K562 (cell line): Measurements from ENCODE around the gene SNRPA. TPM values are rescaled to one million over a fixed set of nuclear protein-coding genes. Genes with fewer than 3 reads are reported as not detected.

Experiments
- ATAC-seq: fragments of 200-7000 bp; cut with Tn5 transposase; 3 replicates; pipeline ENCODE4 v1.9.1; 2020; ENCODE audit warnings: moderate library complexity
- BruUV-seq: library from RNA; stranded (reverse); fragments of 400-500 nt; replicated peaks from 2 replicates; lab custom pipeline; 2021; lab: Mats Ljungman, UMichigan
- CTCF ChIA-PET: fragments of 300-600 bp; formaldehyde crosslinking; extraction: SDS; loops from one replicate; lab custom pipeline; 2021; ENCODE audit warnings: low intra/inter-chr PET ratio; lab: Yijun Ruan, JAX
- POLR2A ChIA-PET: fragments of 300-600, 350-650 bp; sonication (Branson Sonifier 250); formaldehyde crosslinking; extraction: SDS; loops from one replicate; lab custom pipeline; 2021; ENCODE audit warnings: antibody characterized with exemption, inconsistent platforms; lab: Yijun Ruan, JAX
- DNase-seq, 4 experiments: peaks; one replicate each; pipeline versions ENCODE4 v3.0.0 to v3.0.0-alpha.2; 2011 to 2018; ENCODE audit warnings: low spot score in 3 of 4, mixed read lengths in 3 of 4; ENCODE audit errors: extremely low read depth in 1 of 4
- FAIRE-seq: peaks from 2 replicates; lab custom pipeline; 2011; peaks lifted over from hg19 to GRCh38; lab: Jason Lieb, UNC
- H2AFZ ChIP-seq: 2 replicates; pipeline ENCODE4 v1.6.0; 2011; ENCODE audit warnings: low read depth, low read length, control low read depth, inconsistent platforms
- H3K27ac ChIP-seq: fragments of 200-600 bp; 3 replicates; pipeline ENCODE4 v1.8.0; 2011; ENCODE audit warnings: low read depth, mild to moderate bottlenecking, control low read depth, inconsistent platforms, low read length, moderate library complexity, mixed read lengths; ENCODE audit errors: extremely low read depth
- H3K27me3 ChIP-seq, 2 experiments: fragments of 300-600 bp in 1 of 2; 2 replicates in 1 of 2; 3 replicates in 1 of 2; pipeline versions ENCODE4 v1.6.0 to v1.8.0; 2011; ENCODE audit warnings: inconsistent platforms in 2 of 2, low read length in 2 of 2, mild to moderate bottlenecking in 1 of 2, mixed read lengths in 1 of 2, moderate library complexity in 1 of 2; ENCODE audit not compliant: control insufficient read depth in 2 of 2, insufficient read depth in 2 of 2
- H3K36me3 ChIP-seq: fragments of 300-600 bp; 3 replicates; pipeline ENCODE4 v1.8.0; 2011; ENCODE audit warnings: mild to moderate bottlenecking, low read length, inconsistent platforms; ENCODE audit not compliant: control insufficient read depth, insufficient read depth
- H3K4me1 ChIP-seq, 2 experiments: fragments of 200-600 bp in 1 of 2; replicated peaks in 1 of 2; 2 replicates in 1 of 2; 3 replicates in 1 of 2; pipeline versions ENCODE4 v1.5.1 to v1.8.0; 2011; ENCODE audit warnings: inconsistent platforms in 2 of 2, low read length in 2 of 2, mild to moderate bottlenecking in 1 of 2, mixed read lengths in 1 of 2, moderate library complexity in 1 of 2; ENCODE audit not compliant: control insufficient read depth in 2 of 2, insufficient read depth in 2 of 2
- H3K4me2 ChIP-seq: 2 replicates; pipeline ENCODE4 v1.6.1; 2011; ENCODE audit warnings: low read length, control low read depth, inconsistent platforms, mixed read lengths; ENCODE audit not compliant: insufficient read depth
- H3K4me3 ChIP-seq: fragments of 200-600 bp; sonication (generic), shearing (Covaris generic); 2 replicates; pipeline ENCODE4 v1.5.1; 2016; ENCODE audit warnings: control low read depth, inconsistent platforms
- H3K79me2 ChIP-seq: fragments of 200-600 bp; 3 replicates; pipeline ENCODE4 v1.8.0; 2011; ENCODE audit warnings: low read length, inconsistent platforms; ENCODE audit not compliant: control insufficient read depth, insufficient read depth
- H3K9ac ChIP-seq, 2 experiments: 2 replicates each; pipeline versions ENCODE4 v1.6.0 to v1.6.1; 2011; ENCODE audit warnings: low read depth in 2 of 2, low read length in 2 of 2, control low read depth in 1 of 2, inconsistent platforms in 1 of 2, mild to moderate bottlenecking in 1 of 2, mixed read lengths in 1 of 2; ENCODE audit not compliant: insufficient read depth in 1 of 2
- H3K9me1 ChIP-seq: one replicate; pipeline ENCODE4 v1.6.0; 2011; ENCODE audit warnings: inconsistent platforms, mild to moderate bottlenecking, low read length, moderate library complexity; ENCODE audit not compliant: control insufficient read depth, insufficient read depth
- H3K9me3 ChIP-seq: replicated peaks from 2 replicates; pipeline ENCODE4 v1.5.1; 2011; ENCODE audit warnings: low read depth, low read length, inconsistent platforms; ENCODE audit not compliant: control insufficient read depth, insufficient read depth
- H4K20me1 ChIP-seq: replicated peaks from 2 replicates; pipeline ENCODE4 v1.6.1; 2011; ENCODE audit warnings: low read length, inconsistent platforms, mixed read lengths; ENCODE audit not compliant: control insufficient read depth, insufficient read depth
- CREB1 ChIP-seq, 2 experiments: sonication (generic) in 1 of 2; formaldehyde crosslinking in 1 of 2; IDR thresholded peaks; 2 replicates each; pipeline versions ENCODE4 v1.6.1 to v1.8.0; 2012 to 2022; ENCODE audit warnings: inconsistent platforms in 1 of 2, mild to moderate bottlenecking in 1 of 2, missing genetic modification reagents in 1 of 2, moderate library complexity in 1 of 2
- EZH2 ChIP-seq: IDR thresholded peaks from 2 replicates; pipeline ENCODE4 v1.6.1; 2012; ENCODE audit warnings: low read depth, mild to moderate bottlenecking, inconsistent platforms, low read length, borderline replicate concordance
- GATAD2A ChIP-seq: fragments of 450-650 bp; IDR thresholded peaks from 2 replicates; pipeline ENCODE4 v1.6.1; 2017
- L3MBTL2 ChIP-seq: fragments of 450-650 bp; IDR thresholded peaks from 2 replicates; pipeline ENCODE4 v1.6.1; 2016; ENCODE audit warnings: mild to moderate bottlenecking, moderate library complexity
- MCM5 ChIP-seq: fragments of 450-650 bp; IDR thresholded peaks from 2 replicates; pipeline ENCODE4 v1.6.1; 2016; ENCODE audit warnings: low read depth
- NRF1 ChIP-seq, 2 experiments: fragments of 450-650 bp; IDR thresholded peaks in 1 of 2; conservative IDR thresholded peaks in 1 of 2; 2 replicates each; pipeline ENCODE4 v1.6.1; 2014; ENCODE audit warnings: mild to moderate bottlenecking in 2 of 2
- PATZ1 ChIP-seq: fragments of 250-450 bp; sonication (Bioruptor Pico); IDR thresholded peaks from 2 replicates; pipeline ENCODE4 v1.5.0; 2020; ENCODE audit warnings: mild to moderate bottlenecking, borderline replicate concordance
- POLR2G ChIP-seq: fragments of 200-400 bp; formaldehyde crosslinking; IDR thresholded peaks from 2 replicates; pipeline ENCODE4 v1.6.1; 2017; ENCODE audit warnings: low read depth, mild to moderate bottlenecking, antibody characterized with exemption, low read length, moderate library complexity
- RBFOX2 ChIP-seq: fragments of 200-400 bp; formaldehyde crosslinking; IDR thresholded peaks from 2 replicates; pipeline ENCODE4 v1.6.1; 2017; ENCODE audit warnings: low read depth, mild to moderate bottlenecking, low read length, moderate library complexity
- RBM25 ChIP-seq: fragments of 200-400 bp; formaldehyde crosslinking; IDR thresholded peaks from 2 replicates; pipeline ENCODE4 v1.6.1; 2018; ENCODE audit warnings: low read length, low read depth, moderate library complexity; ENCODE audit not compliant: severe bottlenecking
- STAT5B ChIP-seq: fragments of 250-450 bp; sonication (Bioruptor Pico); IDR thresholded peaks from 2 replicates; pipeline ENCODE4 v1.8.0; 2021; ENCODE audit warnings: mild to moderate bottlenecking, inconsistent platforms
- TCF7 ChIP-seq: sonication (generic); IDR thresholded peaks from 2 replicates; pipeline ENCODE4 v1.6.1; 2016; ENCODE audit warnings: antibody characterized with exemption, borderline replicate concordance
- TRIM28 ChIP-seq: fragments of 450-650 bp; IDR thresholded peaks from 2 replicates; pipeline ENCODE4 v1.6.1; 2017
- ZNF589 ChIP-seq: fragments of 200-800 bp; sonication (Bioruptor generic); IDR thresholded peaks from 2 replicates; pipeline ENCODE4 v1.6.1; 2016; ENCODE audit warnings: low read depth, missing genetic modification characterization, missing compliant biosample characterization
- ZNF644 ChIP-seq: fragments of 200-800 bp; sonication (Bioruptor generic); IDR thresholded peaks from 2 replicates; pipeline ENCODE4 v1.6.1; 2016; ENCODE audit warnings: low read depth, missing genetic modification characterization, missing compliant biosample characterization
- ZNF707 ChIP-seq: fragments of 250-450 bp; sonication (Bioruptor Pico); conservative IDR thresholded peaks from 2 replicates; pipeline ENCODE4 v1.8.0; 2022; ENCODE audit warnings: inconsistent platforms, mild to moderate bottlenecking, moderate library complexity
- ZNF76 ChIP-seq: fragments of 250-450 bp; sonication (Bioruptor Pico); IDR thresholded peaks from 2 replicates; pipeline ENCODE4 v1.4.0; 2020; ENCODE audit warnings: mild to moderate bottlenecking, moderate library complexity, borderline replicate concordance
- WGBS: fragments of 100-300 bp; shearing (Covaris generic); methylation state at CpG from one replicate; pipeline ENCODE4 v1.1.6; 2016; ENCODE audit warnings: low coverage, mixed read lengths; ENCODE audit not compliant: insufficient coverage; ENCODE audit errors: missing lambda C conversion rate; 5-methylcytosine and 5-hydroxymethylcytosine counted together
- in situ Hi-C: fragments of 300-500 bp; cut with MboI; formaldehyde crosslinking; loops from 4 replicates; pipeline ENCODE4 v1.15.0; 2018; ENCODE audit warnings: inconsistent platforms, mixed read lengths
- intact Hi-C: fragments of 100-400 bp; cut with micrococcal nuclease; formaldehyde crosslinking; loops from 2 replicates; pipeline ENCODE4 v1.14.2; 2022
- polyA plus RNA-seq, 8 experiments: library from polyadenylated mRNA; depleted of rRNA in 4 of 8; stranded (reverse) in 5 of 8; unstranded in 3 of 8; fragments of >200 nt; fragmentation: Nextera tagmentation in 2 of 8; fragmentation: Illumina TruSeq in 1 of 8; extraction: Ambion mirVana in 2 of 8; extraction: Trizol in 1 of 8; gene quantifications; 2 replicates each; pipeline versions ENCODE4 v1.2.1 to v1.2.3, GENCODE V29; 2011 to 2014; ENCODE audit warnings: inconsistent platforms in 1 of 8, missing spikeins in 1 of 8
- total RNA-seq, 7 experiments: library from RNA; depleted of rRNA in 6 of 7; stranded (reverse); fragments of >200 nt in 6 of 7; fragmentation: Illumina TruSeq in 2 of 7; extraction: Trizol in 2 of 7; gene quantifications; 2 replicates each; pipeline versions ENCODE4 v1.2.1 to v1.2.3, GENCODE V29; 2011 to 2021; ENCODE audit warnings: low replicate concordance in 1 of 7

SNRPA gene
- total and polyA plus RNA-seq, 9 of the 15 experiments (the other 6 are each of a cell fraction or from before 2014, with no cell fraction given) = 16.3 to 311 (median 193) TPM

- 0 out of 2 replicates have a peak, but pooled peaks cover 3% of the 10 kb centered on the region for H4K20me1 ChIP-seq
- POLR2A ChIA-PET = interaction anchor here (0.7 to 1.6 kb wide), 3 partner anchors 8 to 450 kb away, joined by 3 to 6 read pairs (median 4); partner anchors contain the start of genes ACTMAP and SNRPA
- BruUV-seq = no TSS peak
- no peak overlapping the region for H3K27ac ChIP-seq
- H3K9me3 ChIP-seq = no peaks in the 10 kb centered on the region
- peak overlapping the region in 1 of 2 experiments; percentile 74; a peak in 2 of 4 replicates for H3K9ac ChIP-seq
- peaks cover 0 to 42% of the 10 kb centered on the region in 2 experiments; a peak in 3 of 5 replicates for H3K4me1 ChIP-seq
- H3K9me1 ChIP-seq = no peaks in the 10 kb centered on the region
- no peak overlapping the region for H3K4me2 ChIP-seq
- intact Hi-C loops = loop anchor here (5.0 kb wide), 1 partner anchor 80 kb away; no protein-coding TSS in a partner anchor
- no peak overlapping the region for H2AFZ ChIP-seq
- H3K4me3 ChIP-seq = no peak overlapping the region
- ATAC-seq = no peak
- DNase-seq = no peak
- TF ChIP-seq RBFOX2 (peak; percentile 35; the same call in 1 of the 2 replicates), NRF1 (conservative IDR thresholded peaks at IDR 0.05 in 1 of 2, IDR thresholded peaks at IDR 0.05 in 1 of 2) (no peak), TCF7 (no peak), L3MBTL2 (no peak), STAT5B (no peak), CREB1 (IDR thresholded peaks at IDR 0.05) (no peak), CREB1 (CRISPR knock-in tag; IDR thresholded peaks at IDR 0.05) (no peak), RBM25 (no peak), TRIM28 (no peak), PATZ1 (CRISPR knock-in tag) (no peak), GATAD2A (no peak), MCM5 (no peak), POLR2G (peak; percentile 67; the same call in 1 of the 2 replicates), ZNF589 (no peak), ZNF76 (no peak), ZNF644 (tag) (no peak), ZNF707 (CRISPR knock-in tag) (no peak), EZH2 (no peak)
- H3K27me3 ChIP-seq = no peaks in the 10 kb centered on the region
- FAIRE-seq = no peak
- in situ Hi-C loops = no loop called here
- CTCF ChIA-PET = no interaction called here
- H3K36me3 ChIP-seq = peaks cover 23% of the 10 kb centered on the region; the same call in 2 of the 3 replicates
- H3K79me2 ChIP-seq = no peaks in the 10 kb centered on the region
- WGBS = 77% methylated on average over 16 of the region's 17 CpGs
Observed at GRCh38 chr19:40742477-40742876, 8.5 kb upstream of the SNRPA start.
